ENCODE data around the gene RNF141.

Gene RNF141

DNA sequence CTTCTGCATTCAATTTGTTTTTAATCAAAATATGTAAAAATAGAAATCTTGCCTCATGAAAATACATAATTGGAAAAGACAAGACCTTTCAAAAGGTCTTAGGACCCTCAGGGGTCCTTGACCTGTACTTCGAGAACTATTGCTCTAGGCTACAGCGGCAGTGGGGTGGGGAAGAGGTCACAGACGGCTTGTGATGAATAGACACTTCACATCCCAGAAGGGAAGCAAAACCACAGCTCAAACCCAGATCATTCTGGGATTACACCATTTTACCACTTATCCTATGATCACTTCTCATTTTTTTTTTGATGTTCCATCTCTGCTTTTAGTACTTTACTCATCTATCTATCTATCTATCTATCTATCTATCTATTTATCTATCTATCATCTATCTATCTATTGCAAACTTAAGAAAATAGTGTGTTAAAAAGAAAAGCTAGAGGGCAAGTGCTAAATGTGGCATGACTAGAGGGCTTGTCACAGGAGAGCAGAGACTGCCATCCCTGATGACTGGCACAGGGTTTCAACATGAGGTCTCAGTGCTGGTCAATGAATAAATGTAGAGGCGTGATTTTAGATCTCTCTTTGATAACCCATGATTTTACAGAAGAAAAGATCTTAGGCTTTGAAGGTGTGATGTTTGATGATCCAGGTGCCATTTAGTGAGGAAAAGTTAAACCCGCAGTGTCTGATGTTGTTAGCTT, 37.1 kb downstream of the RNF141 start:
- Histone ChIP-seq H3K9ac (ENCODE audit: insufficient read length) (no peak overlapping the region), H3K4me3 (no peak overlapping the region), H3K36me3 (ENCODE audit: insufficient read depth, low read length) (no peaks in the 10 kb centered on the region), H3K9me3 (ENCODE audit: low read depth, low read length) (no peaks in the 10 kb centered on the region), H3K27ac (no peak overlapping the region)
- TF ChIP-seq POLR2AphosphoS5 (IDR thresholded peaks at IDR 0.05; ENCODE audit: borderline replicate concordance, low read depth, low read length) (no peak), FOXP2 (optimal IDR thresholded peaks at IDR 0.05; ENCODE audit: control extremely low read depth, extremely low read length, insufficient read depth) (no peak), EZH2 (IDR thresholded peaks at IDR 0.05) (no peak)
- no peak for DNase-seq (ENCODE audit: low read depth, low spot score)

DNA sequence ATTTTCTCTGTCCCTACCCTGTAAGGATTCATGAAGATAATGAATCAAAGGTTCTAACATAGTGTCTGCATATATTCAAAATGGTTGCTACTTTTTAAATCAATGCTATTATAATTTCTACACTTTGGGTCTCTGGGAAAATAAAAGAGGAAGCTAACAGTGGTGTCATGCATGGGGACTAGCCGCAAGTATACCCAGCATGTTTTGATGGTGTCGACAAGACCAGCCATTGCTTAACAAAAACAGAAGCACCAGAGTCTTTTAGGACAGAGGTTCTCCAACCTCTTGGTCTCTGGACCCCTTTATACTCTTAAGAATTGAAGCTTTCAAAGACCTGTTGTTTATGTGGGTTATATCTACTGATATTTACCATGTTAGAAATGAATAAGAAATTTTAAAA, 37.8 kb downstream of the RNF141 start:
- DNase-seq (ENCODE audit: low read depth, low spot score) = no peak
- TF ChIP-seq FOXP2 (optimal IDR thresholded peaks at IDR 0.05; ENCODE audit: control extremely low read depth, extremely low read length, insufficient read depth) (no peak), EZH2 (IDR thresholded peaks at IDR 0.05) (no peak), POLR2AphosphoS5 (IDR thresholded peaks at IDR 0.05; ENCODE audit: borderline replicate concordance, low read depth, low read length) (no peak)
- H3K4me3 ChIP-seq = no peak overlapping the region
- no peak overlapping the region for H3K9ac ChIP-seq (ENCODE audit: insufficient read length)
- H3K27ac ChIP-seq = no peak overlapping the region
- no peaks in the 10 kb centered on the region for H3K9me3 ChIP-seq (ENCODE audit: low read depth, low read length)
- H3K36me3 ChIP-seq (ENCODE audit: insufficient read depth, low read length) = no peaks in the 10 kb centered on the region

DNA sequence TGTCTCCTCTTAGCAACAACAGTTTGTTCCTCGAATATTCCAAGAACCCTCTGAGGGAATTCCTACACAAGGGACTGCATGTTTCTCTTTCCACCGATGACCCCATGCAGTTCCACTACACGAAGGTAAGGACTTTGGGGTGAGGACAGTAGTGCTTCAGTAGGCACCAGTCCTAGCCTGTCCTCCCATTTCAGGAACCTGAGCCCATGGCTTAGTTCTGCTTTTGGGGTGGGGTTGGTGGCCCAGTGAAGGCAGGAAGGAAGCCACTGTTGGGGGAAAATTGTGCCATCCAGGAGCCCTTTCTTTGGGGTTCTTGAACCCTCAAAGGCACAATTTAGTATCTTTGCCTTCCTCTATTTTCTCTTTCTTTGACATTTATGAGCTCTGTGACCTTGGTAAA, 38.2 kb downstream of the RNF141 start:
- H3K9me3 ChIP-seq (ENCODE audit: low read depth, low read length) = no peaks in the 10 kb centered on the region
- no peak overlapping the region for H3K4me3 ChIP-seq
- H3K9ac ChIP-seq (ENCODE audit: insufficient read length) = no peak overlapping the region
- no peak for TF ChIP-seq POLR2AphosphoS5 (IDR thresholded peaks at IDR 0.05; ENCODE audit: borderline replicate concordance, low read depth, low read length)
- TF ChIP-seq EZH2 (IDR thresholded peaks at IDR 0.05) = no peak
- no peak for TF ChIP-seq FOXP2 (optimal IDR thresholded peaks at IDR 0.05; ENCODE audit: control extremely low read depth, extremely low read length, insufficient read depth)
- no peak for DNase-seq (ENCODE audit: low read depth, low spot score)
- H3K27ac ChIP-seq = no peak overlapping the region
- H3K36me3 ChIP-seq (ENCODE audit: insufficient read depth, low read length) = no peaks in the 10 kb centered on the region

GRCh38 chr11:10502065-10502680, 38.8 kb downstream of the RNF141 start:
- Histone ChIP-seq H3K9me3 (ENCODE audit: low read depth, low read length) (no peaks in the 10 kb centered on the region), H3K4me3 (no peak overlapping the region), H3K27ac (no peak overlapping the region), H3K9ac (ENCODE audit: insufficient read length) (no peak overlapping the region), H3K36me3 (ENCODE audit: insufficient read depth, low read length) (no peaks in the 10 kb centered on the region)
- TF ChIP-seq FOXP2 (optimal IDR thresholded peaks at IDR 0.05; ENCODE audit: control extremely low read depth, extremely low read length, insufficient read depth) (no peak), POLR2AphosphoS5 (IDR thresholded peaks at IDR 0.05; ENCODE audit: borderline replicate concordance, low read depth, low read length) (no peak), EZH2 (IDR thresholded peaks at IDR 0.05) (no peak)
- DNase-seq (ENCODE audit: low read depth, low spot score) = no peak

DNA sequence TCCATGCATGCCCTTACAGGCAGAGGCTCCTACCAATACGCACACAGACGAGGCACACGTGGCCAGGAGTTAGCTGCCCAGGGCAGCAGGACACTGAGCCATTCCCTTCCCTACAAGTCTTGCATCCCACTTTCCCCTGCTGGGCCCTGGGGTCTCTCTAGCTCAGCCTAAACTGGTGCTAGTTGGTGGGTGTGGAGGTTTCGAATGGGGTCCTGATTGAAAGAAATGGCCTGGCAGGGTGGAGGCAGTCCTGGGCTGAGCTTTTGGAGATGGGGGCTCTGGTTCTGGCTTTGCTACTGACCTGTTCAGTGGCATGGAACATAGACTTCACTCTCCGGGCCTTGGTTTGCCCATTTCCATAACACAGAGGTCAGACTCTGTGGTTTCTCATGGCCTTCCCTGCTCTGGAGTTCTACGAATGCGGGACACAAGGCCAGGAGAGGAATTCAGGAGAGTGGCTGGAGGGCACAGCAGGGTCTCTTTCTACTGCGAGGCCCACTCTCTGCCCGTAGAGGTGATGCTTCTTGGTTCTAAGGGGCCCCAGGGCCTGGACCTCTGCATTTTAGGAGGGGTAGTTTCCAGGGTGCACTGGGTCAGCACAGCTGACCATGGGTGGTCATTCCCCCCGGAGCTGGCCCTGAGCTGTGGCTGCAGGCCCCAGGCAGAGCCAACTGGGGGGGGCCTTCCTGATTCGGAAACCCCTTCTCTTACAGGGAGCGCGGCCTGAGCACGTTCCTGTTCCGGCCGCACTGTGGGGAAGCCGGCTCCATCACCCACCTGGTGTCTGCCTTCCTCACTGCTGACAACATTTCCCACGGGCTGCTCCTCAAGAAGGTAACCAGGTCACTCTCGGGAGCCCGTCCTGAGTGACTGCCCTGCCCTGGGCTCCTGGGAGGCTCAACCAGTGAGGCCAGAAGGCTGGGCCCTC, 40.0 kb downstream of the RNF141 start:
- TF ChIP-seq EZH2 (IDR thresholded peaks at IDR 0.05) (no peak), POLR2AphosphoS5 (IDR thresholded peaks at IDR 0.05; ENCODE audit: borderline replicate concordance, low read depth, low read length) (no peak), FOXP2 (optimal IDR thresholded peaks at IDR 0.05; ENCODE audit: control extremely low read depth, extremely low read length, insufficient read depth) (no peak)
- Histone ChIP-seq H3K27ac (no peak overlapping the region), H3K9me3 (ENCODE audit: low read depth, low read length) (no peaks in the 10 kb centered on the region), H3K36me3 (ENCODE audit: insufficient read depth, low read length) (no peaks in the 10 kb centered on the region), H3K4me3 (no peak overlapping the region), H3K9ac (ENCODE audit: insufficient read length) (no peak overlapping the region)
- no peak for DNase-seq (ENCODE audit: low read depth, low spot score)

DNA sequence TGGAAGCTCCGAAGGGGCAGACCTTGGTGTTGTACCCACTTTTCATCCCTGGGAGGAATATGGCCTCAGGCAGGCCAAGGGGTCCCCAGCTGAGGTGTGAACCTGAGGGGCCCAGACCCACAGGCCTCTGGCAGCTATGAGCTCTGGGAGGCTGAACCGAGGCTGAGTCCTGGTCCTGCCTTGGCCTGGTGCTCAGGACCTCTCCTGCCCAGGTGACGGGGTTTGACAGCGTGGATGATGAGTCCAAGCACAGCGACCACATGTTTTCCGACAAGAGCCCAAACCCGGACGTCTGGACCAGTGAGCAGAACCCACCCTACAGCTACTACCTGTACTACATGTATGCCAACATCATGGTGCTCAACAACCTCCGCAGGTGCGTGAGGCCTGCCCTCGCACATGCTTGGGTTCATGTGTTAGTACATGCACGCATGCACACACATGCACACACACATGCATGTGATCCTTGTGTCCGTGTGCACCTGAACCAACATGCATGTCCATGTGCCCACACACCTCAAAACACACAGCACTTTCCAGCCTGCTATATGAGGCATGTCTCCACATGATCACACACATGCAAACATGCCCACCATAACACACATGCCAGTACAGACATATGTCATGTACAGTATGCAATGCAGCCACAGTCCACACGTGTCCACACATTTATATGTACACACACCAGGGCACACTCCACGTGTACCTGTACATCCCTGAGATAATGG, 40.9 kb downstream of the RNF141 start:
- Histone ChIP-seq H3K9me3 (ENCODE audit: low read depth, low read length) (no peaks in the 10 kb centered on the region), H3K27ac (no peak overlapping the region), H3K9ac (ENCODE audit: insufficient read length) (no peak overlapping the region), H3K4me3 (no peak overlapping the region), H3K36me3 (ENCODE audit: insufficient read depth, low read length) (no peaks in the 10 kb centered on the region)
- DNase-seq (ENCODE audit: low read depth, low spot score) = no peak
- TF ChIP-seq POLR2AphosphoS5 (IDR thresholded peaks at IDR 0.05; ENCODE audit: borderline replicate concordance, low read depth, low read length) = no peak
- no peak for TF ChIP-seq EZH2 (IDR thresholded peaks at IDR 0.05)
- TF ChIP-seq FOXP2 (optimal IDR thresholded peaks at IDR 0.05; ENCODE audit: control extremely low read depth, extremely low read length, insufficient read depth) = no peak

DNA sequence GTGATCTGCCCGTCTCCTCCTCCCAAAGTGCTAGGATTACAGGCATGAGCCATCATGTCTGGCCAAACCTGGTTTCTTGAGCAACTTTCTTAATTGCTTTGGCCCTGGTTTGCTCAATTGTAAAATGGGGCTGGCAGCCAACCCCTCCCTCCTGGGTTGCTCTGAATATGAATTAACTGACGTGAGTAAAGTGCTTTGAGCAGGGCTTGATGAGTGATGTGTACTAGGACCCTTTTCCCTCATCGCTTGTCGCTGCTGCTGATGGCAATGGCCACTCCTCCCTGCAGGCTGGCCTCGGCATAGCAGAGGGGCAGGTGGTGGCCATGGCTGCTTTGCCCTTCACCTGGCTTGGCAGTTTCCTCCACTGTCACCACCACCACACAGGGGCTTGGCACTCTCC, 41.5 kb downstream of the RNF141 start:
- Histone ChIP-seq H3K4me3 (no peak overlapping the region), H3K9me3 (ENCODE audit: low read depth, low read length) (no peaks in the 10 kb centered on the region), H3K36me3 (ENCODE audit: insufficient read depth, low read length) (no peaks in the 10 kb centered on the region), H3K9ac (ENCODE audit: insufficient read length) (no peak overlapping the region), H3K27ac (no peak overlapping the region)
- no peak for DNase-seq (ENCODE audit: low read depth, low spot score)
- no peak for TF ChIP-seq EZH2 (IDR thresholded peaks at IDR 0.05)
- TF ChIP-seq FOXP2 (optimal IDR thresholded peaks at IDR 0.05; ENCODE audit: control extremely low read depth, extremely low read length, insufficient read depth) = no peak
- no peak for TF ChIP-seq POLR2AphosphoS5 (IDR thresholded peaks at IDR 0.05; ENCODE audit: borderline replicate concordance, low read depth, low read length)

Data from SK-N-MC (cell line).